ENCODE data around the gene EPHA4.

The EPHA4 gene

GRCh38 chr2:221370857-221371211 lies 201.3 kb downstream of the EPHA4 start:
- no peak for TF ChIP-seq CTCF (IDR thresholded peaks at IDR 0.05; ENCODE audit: insufficient read depth, low read length, poor library complexity, severe bottlenecking)
- H3K36me3 ChIP-seq (ENCODE audit: control insufficient read depth, insufficient read depth, low read length): no peaks in the 10 kb centered on the region
- H3K4me3 ChIP-seq (replicated peaks; ENCODE audit: low read depth, low read length): no peak overlapping the region
- DNase-seq (ENCODE audit: extremely low read depth, insufficient read length): no peak
- no peaks in the 10 kb centered on the region for H3K27me3 ChIP-seq (replicated peaks; ENCODE audit: control insufficient read depth, insufficient read depth, low read length)

GRCh38 chr2:221370076-221370856 lies 201.8 kb downstream of the EPHA4 start:
- H3K36me3 ChIP-seq (ENCODE audit: control insufficient read depth, insufficient read depth, low read length): no peaks in the 10 kb centered on the region

More at GRCh38 chr2:221370076-221370856, 201.8 kb downstream of the EPHA4 start:
- H3K27me3 ChIP-seq (replicated peaks; ENCODE audit: control insufficient read depth, insufficient read depth, low read length): no peaks in the 10 kb centered on the region
- no peak for TF ChIP-seq CTCF (IDR thresholded peaks at IDR 0.05; ENCODE audit: insufficient read depth, low read length, poor library complexity, severe bottlenecking)
- no peak overlapping the region for H3K4me3 ChIP-seq (replicated peaks; ENCODE audit: low read depth, low read length)
- no peak for DNase-seq (ENCODE audit: extremely low read depth, insufficient read length)
